ENCODE results near the gene BDH2. TPM values are rescaled to one million over a fixed set of nuclear protein-coding genes. Genes with fewer than 3 reads are reported as not detected.

Gene BDH2
- total RNA-seq, 1 experiment from 2014 or later = 40.2 TPM

DNA sequence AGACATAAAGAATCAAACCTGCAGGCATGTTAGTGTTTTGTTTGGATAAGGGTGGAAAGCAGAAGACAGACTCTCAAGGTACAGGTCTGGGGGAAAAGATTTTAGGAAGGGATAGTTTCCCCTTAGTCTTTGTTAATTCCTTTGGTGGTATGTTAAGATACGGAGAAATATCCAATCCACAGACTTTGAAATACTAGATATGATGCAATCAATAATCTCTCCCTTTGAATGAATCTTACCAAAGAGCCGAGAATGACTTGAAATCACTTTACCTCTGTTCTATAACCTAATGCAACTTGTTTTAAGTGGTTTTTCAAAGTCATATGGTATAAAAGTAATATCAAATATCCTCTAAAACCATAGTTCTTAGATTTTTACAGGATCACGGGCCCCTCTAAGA, 5.3 kb upstream of the BDH2 start:
- Histone ChIP-seq H3K4me1 (ENCODE audit: insufficient read depth, low read length) (no peaks in the 10 kb centered on the region), H3K79me1 (ENCODE audit: insufficient read depth, low read depth, low read length, poor library complexity, severe bottlenecking) (no peaks in the 10 kb centered on the region), H3K23me2 (ENCODE audit: insufficient read length, low read depth, low read length, poor library complexity, severe bottlenecking) (no peaks in the 10 kb centered on the region), H2BK15ac (ENCODE audit: low read depth, low read length) (no peak overlapping the region), H2BK12ac (ENCODE audit: insufficient read length, low read depth, low read length) (no peak overlapping the region), H3K4me2 (ENCODE audit: insufficient read depth, insufficient read length, low read length) (no peak overlapping the region), H3K27me3 (ENCODE audit: insufficient read depth, low read length) (no peaks in the 10 kb centered on the region), H3K9me3 (ENCODE audit: control insufficient read depth, low read depth, low read length) (no peaks in the 10 kb centered on the region), H4K5ac (ENCODE audit: insufficient read length, low read depth, low read length) (no peak overlapping the region), H2AK5ac (ENCODE audit: insufficient read length, low read length) (no peak overlapping the region), H2BK120ac (ENCODE audit: low read depth, low read length, poor library complexity, severe bottlenecking) (no peak overlapping the region), H4K8ac (replicated peaks; ENCODE audit: insufficient read length, low read depth, low read length) (no peak overlapping the region), H2AFZ (ENCODE audit: low read length) (no peak overlapping the region), H3K18ac (ENCODE audit: insufficient read length, low read depth, low read length) (no peak overlapping the region), H3K9ac (ENCODE audit: extremely low read depth, insufficient read length, low read length) (no peak overlapping the region), H3K79me2 (ENCODE audit: insufficient read depth, low read length) (no peaks in the 10 kb centered on the region), H3T11ph (ENCODE audit: low read length) (no peak overlapping the region), H3K27ac (ENCODE audit: insufficient read length, low read depth, low read length) (no peak overlapping the region), H4K20me1 (ENCODE audit: control insufficient read depth, insufficient read depth, insufficient read length) (no peaks in the 10 kb centered on the region), H2BK5ac (ENCODE audit: insufficient read length, low read length) (no peak overlapping the region), H3K14ac (ENCODE audit: insufficient read depth, low read length) (no peak overlapping the region), H2BK20ac (ENCODE audit: low read depth, low read length, poor library complexity, severe bottlenecking) (no peak overlapping the region), H3K4ac (ENCODE audit: low read depth, low read length) (no peak overlapping the region), H4K91ac (ENCODE audit: insufficient read length, low read depth, low read length) (no peak overlapping the region), H3K56ac (ENCODE audit: insufficient read length, low read depth, low read length) (no peak overlapping the region), H3K23ac (ENCODE audit: insufficient read length, low read depth, low read length) (no peak overlapping the region)
- no peaks in the 10 kb centered on the region for H3K27me3 Mint-ChIP-seq (ENCODE audit: low read depth)
- no peak for DNase-seq
- H3K4me3 Mint-ChIP-seq = no peak overlapping the region
- no peak overlapping the region; a peak in 1 of 7 replicates for H3K27ac Mint-ChIP-seq
- TF ChIP-seq, protein P1, sequence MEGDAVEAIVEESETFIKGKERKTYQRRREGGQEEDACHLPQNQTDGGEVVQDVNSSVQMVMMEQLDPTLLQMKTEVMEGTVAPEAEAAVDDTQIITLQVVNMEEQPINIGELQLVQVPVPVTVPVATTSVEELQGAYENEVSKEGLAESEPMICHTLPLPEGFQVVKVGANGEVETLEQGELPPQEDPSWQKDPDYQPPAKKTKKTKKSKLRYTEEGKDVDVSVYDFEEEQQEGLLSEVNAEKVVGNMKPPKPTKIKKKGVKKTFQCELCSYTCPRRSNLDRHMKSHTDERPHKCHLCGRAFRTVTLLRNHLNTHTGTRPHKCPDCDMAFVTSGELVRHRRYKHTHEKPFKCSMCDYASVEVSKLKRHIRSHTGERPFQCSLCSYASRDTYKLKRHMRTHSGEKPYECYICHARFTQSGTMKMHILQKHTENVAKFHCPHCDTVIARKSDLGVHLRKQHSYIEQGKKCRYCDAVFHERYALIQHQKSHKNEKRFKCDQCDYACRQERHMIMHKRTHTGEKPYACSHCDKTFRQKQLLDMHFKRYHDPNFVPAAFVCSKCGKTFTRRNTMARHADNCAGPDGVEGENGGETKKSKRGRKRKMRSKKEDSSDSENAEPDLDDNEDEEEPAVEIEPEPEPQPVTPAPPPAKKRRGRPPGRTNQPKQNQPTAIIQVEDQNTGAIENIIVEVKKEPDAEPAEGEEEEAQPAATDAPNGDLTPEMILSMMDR (conservative IDR thresholded peaks at IDR 0.05) = no peak
- no peaks in the 10 kb centered on the region for H3K9me3 Mint-ChIP-seq
- peaks cover 14 to 35% (median 30%) of the 10 kb centered on the region in 3 experiments; a peak in 6 of 7 replicates for H3K36me3 Mint-ChIP-seq (ENCODE audit: insufficient read depth in 1 of 3, low read depth in 3 of 3)
- no peaks in the 10 kb centered on the region; a peak in 1 of 4 replicates for H3K4me1 Mint-ChIP-seq
- no CpG with 5 or more reads among the region's 3 CpGs for WGBS (ENCODE audit: extremely low coverage, insufficient read length, low lambda C conversion rate)

Data from H9 (cell line).